Measurements from ENCODE around the gene TMEM184B. TPM values are rescaled to one million over a fixed set of nuclear protein-coding genes. Genes with fewer than 3 reads are reported as not detected.

TMEM184B gene
- polyA plus RNA-seq, 1 experiment = 75.5 TPM

Small RNA genes within 50 kb of the gene (small RNA-seq; reads per million reads assigned to genes)
- gene RF00017 (ENCODE audit: insufficient read length, low read depth, low replicate concordance) = not detected
- not detected for gene RN7SL704P (ENCODE audit: insufficient read length, low read depth, low replicate concordance)

Other genes starting within 250 kb of the TMEM184B start
- 27.9 and 32.4 TPM in 2 replicates for gene PICK1, start 215.6 kb downstream of the TMEM184B start, polyA plus RNA-seq (2011; rRNA removed)
- 0.10 and 0.17 TPM in 2 replicates for gene SLC16A8, start 188.8 kb downstream of the TMEM184B start, polyA plus RNA-seq (2011; rRNA removed)
- 1.2 and 1.3 TPM in 2 replicates for gene BAIAP2L2, start 162.3 kb downstream of the TMEM184B start, polyA plus RNA-seq (2011; rRNA removed)
- 10.1 and 14.9 TPM in 2 replicates for gene PLA2G6, start 91.2 kb downstream of the TMEM184B start, polyA plus RNA-seq (2011; rRNA removed)
- 14.1 and 14.8 TPM in 2 replicates for gene MAFF, start 71.0 kb downstream of the TMEM184B start, polyA plus RNA-seq (2011; rRNA removed)
- 120 and 183 TPM in 2 replicates for gene CSNK1E, start 44.4 kb upstream of the TMEM184B start, polyA plus RNA-seq (2011; rRNA removed)
- gene KCNJ4, start 182.2 kb upstream of the TMEM184B start, polyA plus RNA-seq (2011; rRNA removed) = not detected in 2 replicates
- gene KDELR3, start 195.1 kb upstream of the TMEM184B start, polyA plus RNA-seq (2011; rRNA removed) = 150 and 222 TPM in 2 replicates
- gene DDX17, start 233.3 kb upstream of the TMEM184B start, polyA plus RNA-seq (2011; rRNA removed) = 318 and 360 TPM in 2 replicates